Breast epithelium (tissue), 3 donors: ENCODE results near the gene ANGPTL1.

Experiments used
- CTCF ChIP-seq, 3 donors: fragments of 450-650 bp; IDR thresholded peaks; one replicate each; pipeline ENCODE4 v1.5.1; 2016 to 2017; ENCODE audit warnings: antibody characterized with exemption in 3 of 3, mild to moderate bottlenecking in 3 of 3, moderate library complexity in 3 of 3
- POLR2A ChIP-seq: fragments of 450-650 bp; IDR thresholded peaks from one replicate; pipeline ENCODE4 v1.6.1; 2016; ENCODE audit warnings: antibody characterized with exemption, mild to moderate bottlenecking, moderate library complexity

- TF ChIP-seq CTCF (IDR thresholded peaks at IDR 0.05) (no peak), POLR2A (no peak)
Observed at GRCh38 chr1:178875936-178876335, 5.1 kb upstream of the ANGPTL1 start.
